Upper lobe of right lung (tissue), 1 donor: Measurements from ENCODE around the gene TJP1. TPM values are rescaled to one million over a fixed set of nuclear protein-coding genes. Genes with fewer than 3 reads are reported as not detected.
A peak's percentile ranks its signal among the peaks of the same experiment; 100 is the strongest.

ENCODE experiments used
- ATAC-seq: fragments of 200-7000 bp; cut with Tn5 transposase; one replicate; pipeline ENCODE4 v1.9.1; 2020; ENCODE audit warnings: mild to moderate bottlenecking, moderate library complexity
- DNase-seq: peaks from one replicate; pipeline ENCODE4 v3.0.0-alpha.2; 2020
- H3K27ac ChIP-seq: fragments of 200-600 bp; one replicate; pipeline ENCODE4 v1.8.0; 2022
- H3K27me3 ChIP-seq: fragments of 200-600 bp; one replicate; pipeline ENCODE4 v1.8.0; 2022; ENCODE audit warnings: mild to moderate bottlenecking
- H3K36me3 ChIP-seq: fragments of 200-600 bp; one replicate; pipeline ENCODE4 v1.8.0; 2022
- H3K4me1 ChIP-seq: fragments of 200-600 bp; one replicate; pipeline ENCODE4 v1.8.0; 2022
- H3K4me3 ChIP-seq: fragments of 200-600 bp; one replicate; pipeline ENCODE4 v1.8.0; 2022; ENCODE audit warnings: mild to moderate bottlenecking
- H3K9me3 ChIP-seq: fragments of 200-600 bp; one replicate; pipeline ENCODE4 v1.8.0; 2022
- intact Hi-C: fragments of 100-400 bp; cut with DNase I; formaldehyde crosslinking; loops from one replicate; pipeline ENCODE4 v1.11.0; 2022
- long read RNA-seq: library from polyadenylated mRNA; unstranded; transcript quantifications from one replicate; pipeline ENCODE4 v2.0.0, GENCODE V29; 2021
- total RNA-seq: library from RNA; stranded (reverse); fragmentation: NEBNext Ultra II Directional; extraction: Animal tissue kit (Norgen Biotek cat#: 25700); gene quantifications from one replicate; pipeline ENCODE4 v1.2.1, GENCODE V29; 2021
- TF ChIP-seq, protein P1 (sequence below): fragments of 200-600 bp; IDR thresholded peaks from one replicate; pipeline ENCODE4 v1.8.0; 2022; ENCODE audit warnings: antibody characterized with exemption
- donor health status: DM: no; HTN: yes; CAD: no; lungs with severe emphysema.

Gene TJP1
- 147 TPM for total RNA-seq
- long read RNA-seq, partial matches to known transcripts: 55 of 70 reads
- long read RNA-seq, other reads (novel, unspliced or antisense): 13 of 70 reads

DNA sequence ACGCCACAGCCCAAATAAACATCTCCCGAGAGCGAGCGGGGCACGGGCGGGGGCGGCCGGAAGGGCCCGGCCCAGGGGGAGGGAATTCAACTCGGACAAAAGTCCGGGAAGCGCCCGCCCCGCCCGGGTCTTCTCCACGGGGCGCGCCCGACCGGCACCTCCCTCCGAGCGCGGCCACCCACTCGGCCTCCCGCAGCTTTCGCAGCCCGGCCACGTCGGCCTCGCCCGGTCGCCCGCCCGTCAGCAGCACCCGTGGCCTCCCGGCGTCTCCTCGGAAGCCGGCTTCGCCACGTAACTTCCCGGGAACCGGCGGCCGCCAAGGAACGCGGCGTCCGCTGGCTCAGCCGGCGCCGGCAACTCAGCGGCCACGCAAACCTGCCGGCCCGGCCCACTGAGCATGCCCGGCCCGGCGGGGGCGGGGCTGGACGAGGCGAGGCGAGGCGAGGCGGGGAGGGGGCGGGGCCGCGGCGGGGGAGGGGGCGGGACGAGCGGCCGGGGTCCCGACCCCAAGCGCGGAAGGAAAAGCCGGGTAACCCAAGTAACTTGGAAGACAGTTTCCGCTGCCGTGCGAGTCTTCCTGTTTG, at the start of gene TJP1:
TJP1 (minus strand) TSS at position 369 of the 584 bp plus-strand sequence. CDS start 440 bp downstream, outside the sequence.
- Histone ChIP-seq H3K27ac (peak within 1 kb of the TSS; percentile 92), H3K9me3 (no peaks in the 10 kb centered on the region), H3K36me3 (no peaks in the 10 kb centered on the region), H3K4me3 (peak within 1 kb of the TSS; percentile 65), H3K27me3 (no peaks in the 10 kb centered on the region), H3K4me1 (peaks cover 13% of the 10 kb centered on the region)
- DNase-seq (peak; percentile 90), ATAC-seq (peak; percentile 94)
- TF ChIP-seq, protein P1, sequence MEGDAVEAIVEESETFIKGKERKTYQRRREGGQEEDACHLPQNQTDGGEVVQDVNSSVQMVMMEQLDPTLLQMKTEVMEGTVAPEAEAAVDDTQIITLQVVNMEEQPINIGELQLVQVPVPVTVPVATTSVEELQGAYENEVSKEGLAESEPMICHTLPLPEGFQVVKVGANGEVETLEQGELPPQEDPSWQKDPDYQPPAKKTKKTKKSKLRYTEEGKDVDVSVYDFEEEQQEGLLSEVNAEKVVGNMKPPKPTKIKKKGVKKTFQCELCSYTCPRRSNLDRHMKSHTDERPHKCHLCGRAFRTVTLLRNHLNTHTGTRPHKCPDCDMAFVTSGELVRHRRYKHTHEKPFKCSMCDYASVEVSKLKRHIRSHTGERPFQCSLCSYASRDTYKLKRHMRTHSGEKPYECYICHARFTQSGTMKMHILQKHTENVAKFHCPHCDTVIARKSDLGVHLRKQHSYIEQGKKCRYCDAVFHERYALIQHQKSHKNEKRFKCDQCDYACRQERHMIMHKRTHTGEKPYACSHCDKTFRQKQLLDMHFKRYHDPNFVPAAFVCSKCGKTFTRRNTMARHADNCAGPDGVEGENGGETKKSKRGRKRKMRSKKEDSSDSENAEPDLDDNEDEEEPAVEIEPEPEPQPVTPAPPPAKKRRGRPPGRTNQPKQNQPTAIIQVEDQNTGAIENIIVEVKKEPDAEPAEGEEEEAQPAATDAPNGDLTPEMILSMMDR: no peak
- intact Hi-C loops: no loop called here

- ATAC-seq (no peak), DNase-seq (no peak)
- Histone ChIP-seq H3K27me3 (no peaks in the 10 kb centered on the region), H3K4me1 (no peaks in the 10 kb centered on the region), H3K27ac (peak overlapping the region; percentile 45), H3K9me3 (no peaks in the 10 kb centered on the region), H3K36me3 (no peaks in the 10 kb centered on the region), H3K4me3 (no peak overlapping the region)
- intact Hi-C loops: no loop called here
- TF ChIP-seq, protein P1: no peak
Observed at GRCh38 chr15:29871401-29871800, 49.1 kb upstream of the TJP1 start.

DNA sequence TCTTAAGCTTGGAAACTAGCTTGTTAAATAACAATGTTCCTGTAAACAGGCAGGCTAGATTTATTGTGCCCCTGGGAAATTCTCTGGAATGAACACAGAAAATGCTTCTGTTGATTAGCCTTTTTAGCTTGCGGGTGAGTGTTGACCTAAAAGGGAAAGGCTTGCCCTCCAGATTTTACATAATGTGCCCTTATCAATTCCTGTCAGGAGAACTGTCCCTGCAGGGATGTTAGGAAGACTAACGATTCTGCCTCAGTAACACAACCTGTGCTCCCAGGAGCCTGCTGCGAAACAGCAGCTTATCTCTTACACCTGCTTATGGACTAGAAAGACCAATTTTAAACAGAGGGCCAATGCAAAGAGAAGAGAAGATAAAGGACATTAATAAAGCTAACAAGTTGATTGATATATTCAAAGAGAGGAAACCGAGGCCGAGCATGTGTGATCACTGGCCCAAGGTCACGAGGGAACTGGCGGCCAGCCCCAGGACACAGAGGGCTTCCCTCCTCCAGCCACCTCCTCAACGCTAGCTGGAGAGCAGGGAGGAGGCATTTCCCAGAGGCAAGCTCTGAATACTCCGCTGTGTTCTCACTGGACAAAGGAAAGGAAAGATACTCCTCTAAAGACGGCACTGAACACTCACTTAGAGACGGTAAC, 48.4 kb upstream of the TJP1 start:
- no peak overlapping the region for H3K4me3 ChIP-seq
- peak; percentile 46 for ATAC-seq
- H3K4me1 ChIP-seq: no peaks in the 10 kb centered on the region
- DNase-seq: no peak
- intact Hi-C loops: no loop called here
- TF ChIP-seq, protein P1: no peak
- no peaks in the 10 kb centered on the region for H3K36me3 ChIP-seq
- no peaks in the 10 kb centered on the region for H3K9me3 ChIP-seq
- H3K27ac ChIP-seq: peak overlapping the region; percentile 45
- no peaks in the 10 kb centered on the region for H3K27me3 ChIP-seq

GRCh38 chr15:29867241-29868000, 45.2 kb upstream of the TJP1 start:
- no peaks in the 10 kb centered on the region for H3K27me3 ChIP-seq
- no peak overlapping the region for H3K27ac ChIP-seq
- H3K9me3 ChIP-seq: no peaks in the 10 kb centered on the region
- H3K4me3 ChIP-seq: no peak overlapping the region
- no peak for DNase-seq
- TF ChIP-seq, protein P1: no peak
- H3K36me3 ChIP-seq: no peaks in the 10 kb centered on the region
- intact Hi-C loops: no loop called here
- no peaks in the 10 kb centered on the region for H3K4me1 ChIP-seq
- ATAC-seq: no peak

GRCh38 chr15:29866337-29866736, 44.1 kb upstream of the TJP1 start:
- no peaks in the 10 kb centered on the region for H3K36me3 ChIP-seq
- H3K27ac ChIP-seq: no peak overlapping the region
- no peaks in the 10 kb centered on the region for H3K27me3 ChIP-seq
- H3K4me1 ChIP-seq: no peaks in the 10 kb centered on the region
- DNase-seq (no peak), ATAC-seq (no peak)
- intact Hi-C loops: no loop called here
- no peak overlapping the region for H3K4me3 ChIP-seq
- TF ChIP-seq, protein P1: no peak
- no peaks in the 10 kb centered on the region for H3K9me3 ChIP-seq
